ENCODE results near the gene CREB5.

CREB5 gene

DNA sequence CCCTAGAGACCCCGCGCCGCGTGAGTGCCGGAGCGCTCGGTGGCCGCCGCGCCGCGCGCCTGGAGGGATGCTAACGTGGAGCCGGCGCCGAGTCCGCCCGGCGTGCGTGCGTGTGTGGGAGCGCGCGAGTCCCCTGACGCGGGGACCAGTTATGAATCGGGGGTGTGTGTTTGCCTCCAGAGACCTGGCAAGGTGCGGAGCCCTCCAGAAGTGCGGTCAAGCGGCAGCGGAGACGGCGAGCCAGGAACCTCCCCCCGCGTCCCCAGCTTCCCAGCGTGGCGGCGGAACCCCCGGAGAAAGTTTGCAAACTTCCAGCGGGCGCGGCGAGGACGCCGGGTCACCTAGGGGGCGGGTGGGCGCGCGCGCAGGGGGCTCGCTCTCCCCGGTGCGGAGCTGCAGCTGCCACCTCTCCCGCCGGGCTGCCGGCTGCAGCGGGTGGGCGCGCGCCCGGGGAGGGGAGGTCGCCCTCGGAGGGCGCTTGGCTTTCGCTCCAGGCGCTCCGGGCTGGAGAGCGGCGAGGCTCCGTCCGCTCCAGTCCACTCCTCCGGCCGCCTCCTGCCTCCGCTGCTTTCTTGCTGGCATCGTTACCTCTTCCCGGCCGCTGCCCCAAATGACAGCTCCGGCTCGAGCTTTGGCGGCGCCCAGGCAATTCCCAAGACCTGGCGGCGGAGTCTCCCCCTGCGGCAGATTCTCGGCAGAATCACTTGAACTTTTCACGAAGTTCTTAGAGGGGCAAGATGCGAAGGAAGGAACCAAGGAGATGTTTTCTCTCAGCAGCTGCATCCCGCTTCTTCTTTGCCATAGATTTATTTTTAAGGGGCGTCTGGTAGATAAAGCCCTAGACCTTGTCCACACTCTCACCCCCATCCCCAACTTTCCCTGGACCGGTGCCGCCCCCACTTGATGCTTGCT lies 2.3 kb upstream of the CREB5 start:
- H3K9me3 ChIP-seq (ENCODE audit: low read length), result no peaks in the 10 kb centered on the region
- H3K4me3 ChIP-seq (ENCODE audit: low read length), result peak overlapping the region; percentile 68
- no peaks in the 10 kb centered on the region for H3K36me3 ChIP-seq (ENCODE audit: insufficient read depth, low read length)
- H3K27me3 ChIP-seq (ENCODE audit: insufficient read depth, low read length), result no peaks in the 10 kb centered on the region
- peak overlapping the region; percentile 37 for H2AFZ ChIP-seq (ENCODE audit: low read depth, low read length)
- peaks cover 32% of the 10 kb centered on the region for H3K4me1 ChIP-seq (ENCODE audit: insufficient read depth, low read length)

- Histone ChIP-seq H2AFZ (ENCODE audit: low read depth, low read length) (peak overlapping the region; percentile 37), H3K4me1 (ENCODE audit: insufficient read depth, low read length) (peaks cover 32% of the 10 kb centered on the region), H3K9me3 (ENCODE audit: low read length) (no peaks in the 10 kb centered on the region), H3K27me3 (ENCODE audit: insufficient read depth, low read length) (no peaks in the 10 kb centered on the region), H3K4me3 (ENCODE audit: low read length) (peak overlapping the region; percentile 68), H3K36me3 (ENCODE audit: insufficient read depth, low read length) (no peaks in the 10 kb centered on the region)
Observed at GRCh38 chr7:28410628-28411531, 1.4 kb upstream of the CREB5 start.

- no peaks in the 10 kb centered on the region for H3K36me3 ChIP-seq (ENCODE audit: insufficient read depth, low read length)
- H3K4me3 ChIP-seq (ENCODE audit: low read length), result peak overlapping the region; percentile 68
- H3K4me1 ChIP-seq (ENCODE audit: insufficient read depth, low read length), result peaks cover 39% of the 10 kb centered on the region
- H2AFZ ChIP-seq (ENCODE audit: low read depth, low read length), result no peak overlapping the region
- no peaks in the 10 kb centered on the region for H3K27me3 ChIP-seq (ENCODE audit: insufficient read depth, low read length)
- H3K9me3 ChIP-seq (ENCODE audit: low read length), result no peaks in the 10 kb centered on the region
Observed at GRCh38 chr7:28413011-28413410, 693 bp downstream of the CREB5 start.

DNA sequence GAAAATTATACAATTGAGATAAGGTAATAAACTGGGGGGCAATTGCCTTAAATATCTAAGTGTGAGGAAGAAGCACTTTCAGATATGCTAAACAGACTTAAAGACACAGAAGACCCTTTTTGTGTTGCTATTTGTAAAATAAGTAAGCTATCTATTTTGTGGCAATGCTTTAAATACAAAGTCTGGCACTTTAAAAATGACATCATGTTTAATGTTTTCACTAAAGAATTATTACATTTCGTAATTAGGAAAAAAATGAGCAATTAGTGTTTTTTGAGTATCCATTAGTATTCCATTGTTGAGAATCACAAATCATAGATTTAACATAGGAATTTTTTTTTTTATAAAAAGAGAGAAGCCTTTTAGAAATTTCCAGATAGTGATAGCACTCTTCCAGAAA lies 2.1 kb downstream of the CREB5 start:
- H3K27me3 ChIP-seq (ENCODE audit: insufficient read depth, low read length), result no peaks in the 10 kb centered on the region

DNA sequence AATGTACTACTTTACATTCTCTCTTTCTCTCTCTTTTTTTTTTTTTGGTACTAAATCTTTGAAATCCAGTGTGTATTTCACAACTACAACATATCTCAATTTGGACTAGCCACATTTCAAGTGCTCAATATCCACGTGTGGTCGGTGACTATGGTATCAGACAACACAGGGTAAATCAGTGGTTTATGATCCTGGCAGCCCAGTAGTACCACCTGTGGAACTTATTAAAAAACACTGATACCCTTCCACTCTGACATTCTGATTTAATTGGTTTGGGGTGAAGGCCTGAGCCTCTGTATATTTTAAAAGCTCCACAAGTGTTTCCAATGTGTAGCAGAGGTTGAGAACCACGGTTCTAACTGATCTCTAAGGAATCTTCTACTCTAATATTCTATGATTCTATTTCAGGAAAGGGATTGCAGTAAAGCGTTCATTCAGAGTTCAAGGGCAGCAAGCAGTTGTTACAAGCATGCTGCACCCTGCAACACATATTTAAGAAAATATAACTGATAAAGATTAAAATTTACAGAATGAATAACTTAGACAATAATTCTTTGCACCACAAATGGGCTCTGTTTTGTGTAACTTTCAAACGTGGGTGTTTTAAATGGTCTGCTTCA lies 5.1 kb downstream of the CREB5 start:
- H3K9me3 ChIP-seq (ENCODE audit: low read length), result no peaks in the 10 kb centered on the region
- H3K36me3 ChIP-seq (ENCODE audit: insufficient read depth, low read length), result no peaks in the 10 kb centered on the region
- no peak overlapping the region for H2AFZ ChIP-seq (ENCODE audit: low read depth, low read length)
- H3K4me1 ChIP-seq (ENCODE audit: insufficient read depth, low read length), result peaks cover 21% of the 10 kb centered on the region
- no peak overlapping the region for H3K4me3 ChIP-seq (ENCODE audit: low read length)
- no peaks in the 10 kb centered on the region for H3K27me3 ChIP-seq (ENCODE audit: insufficient read depth, low read length)

More for the DNA sequence above, 2.1 kb downstream of the CREB5 start:
- Histone ChIP-seq H3K36me3 (ENCODE audit: insufficient read depth, low read length) (no peaks in the 10 kb centered on the region), H2AFZ (ENCODE audit: low read depth, low read length) (no peak overlapping the region), H3K9me3 (ENCODE audit: low read length) (no peaks in the 10 kb centered on the region), H3K4me1 (ENCODE audit: insufficient read depth, low read length) (peaks cover 37% of the 10 kb centered on the region), H3K4me3 (ENCODE audit: low read length) (no peak overlapping the region)

- H3K9me3 ChIP-seq (ENCODE audit: low read length), result no peaks in the 10 kb centered on the region
- no peaks in the 10 kb centered on the region for H3K27me3 ChIP-seq (ENCODE audit: insufficient read depth, low read length)
- no peak overlapping the region for H2AFZ ChIP-seq (ENCODE audit: low read depth, low read length)
- H3K4me3 ChIP-seq (ENCODE audit: low read length), result no peak overlapping the region
- peaks cover 14% of the 10 kb centered on the region for H3K4me1 ChIP-seq (ENCODE audit: insufficient read depth, low read length)
- H3K36me3 ChIP-seq (ENCODE audit: insufficient read depth, low read length), result no peaks in the 10 kb centered on the region
Observed at GRCh38 chr7:28418311-28418710, 6.0 kb downstream of the CREB5 start.

DNA sequence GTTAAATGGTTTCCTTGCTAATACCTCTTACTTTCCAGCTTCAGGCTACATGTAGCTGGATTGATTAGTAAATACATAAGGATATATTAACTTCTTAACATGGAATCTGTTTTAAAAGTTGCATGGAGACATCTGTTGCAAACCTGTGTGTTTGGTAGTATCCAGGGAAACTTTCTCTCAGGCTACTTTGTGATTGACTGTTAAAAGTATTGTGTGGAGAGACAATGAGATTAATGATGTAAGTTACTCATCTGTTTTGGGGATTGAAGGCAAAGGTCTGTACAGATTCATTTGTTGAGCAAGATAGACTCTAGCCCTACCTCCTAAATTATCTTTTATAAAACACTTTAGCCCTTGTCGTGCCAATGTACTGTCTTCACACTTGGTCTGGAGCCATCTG lies 6.6 kb downstream of the CREB5 start:
- Histone ChIP-seq H2AFZ (ENCODE audit: low read depth, low read length) (no peak overlapping the region), H3K4me3 (ENCODE audit: low read length) (no peak overlapping the region), H3K4me1 (ENCODE audit: insufficient read depth, low read length) (peaks cover 14% of the 10 kb centered on the region), H3K27me3 (ENCODE audit: insufficient read depth, low read length) (no peaks in the 10 kb centered on the region), H3K9me3 (ENCODE audit: low read length) (no peaks in the 10 kb centered on the region), H3K36me3 (ENCODE audit: insufficient read depth, low read length) (no peaks in the 10 kb centered on the region)

DNA sequence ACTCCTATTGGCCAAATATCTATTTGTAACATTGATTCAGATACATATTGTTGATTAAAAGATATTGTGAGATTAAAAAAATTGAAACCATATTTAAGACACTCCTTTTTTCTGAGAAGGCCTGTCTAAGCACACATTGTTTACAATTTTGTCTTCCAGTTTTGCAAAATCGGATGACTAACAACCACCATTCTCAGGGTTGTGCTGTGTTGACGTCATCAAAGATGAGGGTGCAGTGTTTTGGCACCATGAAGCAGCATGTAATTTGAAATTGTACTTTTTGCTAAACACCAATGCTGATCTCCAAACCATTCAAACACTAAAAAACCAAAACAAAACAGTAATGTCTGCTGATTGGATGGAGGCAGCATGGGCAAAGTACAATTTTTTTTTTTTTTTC lies 7.4 kb downstream of the CREB5 start:
- Histone ChIP-seq H2AFZ (ENCODE audit: low read depth, low read length) (no peak overlapping the region), H3K27me3 (ENCODE audit: insufficient read depth, low read length) (no peaks in the 10 kb centered on the region), H3K36me3 (ENCODE audit: insufficient read depth, low read length) (no peaks in the 10 kb centered on the region), H3K4me3 (ENCODE audit: low read length) (no peak overlapping the region), H3K4me1 (ENCODE audit: insufficient read depth, low read length) (peaks cover 14% of the 10 kb centered on the region), H3K9me3 (ENCODE audit: low read length) (no peaks in the 10 kb centered on the region)

DNA sequence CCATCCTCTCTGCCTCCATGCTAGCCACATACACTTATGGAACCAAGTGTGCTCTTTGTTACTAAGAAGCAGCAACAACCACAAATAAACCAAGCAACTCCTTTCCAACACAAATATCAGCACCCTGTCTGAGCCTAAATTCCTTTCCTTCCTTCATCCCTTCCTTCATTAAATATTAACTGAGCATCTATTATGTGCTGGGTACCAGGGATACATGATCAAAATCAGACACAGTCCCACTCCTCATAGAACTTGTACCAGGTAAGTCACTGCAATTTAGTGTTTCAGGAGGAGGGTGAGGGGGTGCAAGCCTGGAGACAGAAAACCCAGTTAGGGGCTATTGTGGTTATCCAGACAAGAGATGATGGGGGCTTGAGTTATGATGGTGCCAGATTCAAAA lies 10.8 kb downstream of the CREB5 start:
- peaks cover 4% of the 10 kb centered on the region for H3K4me1 ChIP-seq (ENCODE audit: insufficient read depth, low read length)
- H3K4me3 ChIP-seq (ENCODE audit: low read length), result no peak overlapping the region
- H2AFZ ChIP-seq (ENCODE audit: low read depth, low read length), result no peak overlapping the region
- no peaks in the 10 kb centered on the region for H3K9me3 ChIP-seq (ENCODE audit: low read length)
- H3K27me3 ChIP-seq (ENCODE audit: insufficient read depth, low read length), result no peaks in the 10 kb centered on the region
- no peaks in the 10 kb centered on the region for H3K36me3 ChIP-seq (ENCODE audit: insufficient read depth, low read length)

- no peaks in the 10 kb centered on the region for H3K27me3 ChIP-seq (ENCODE audit: insufficient read depth, low read length)
- H3K4me1 ChIP-seq (ENCODE audit: insufficient read depth, low read length), result peaks cover 3% of the 10 kb centered on the region
- H3K4me3 ChIP-seq (ENCODE audit: low read length), result no peak overlapping the region
- H3K36me3 ChIP-seq (ENCODE audit: insufficient read depth, low read length), result no peaks in the 10 kb centered on the region
- H3K9me3 ChIP-seq (ENCODE audit: low read length), result no peaks in the 10 kb centered on the region
- no peak overlapping the region for H2AFZ ChIP-seq (ENCODE audit: low read depth, low read length)
Observed at GRCh38 chr7:28423918-28424514, 11.7 kb downstream of the CREB5 start.

DNA sequence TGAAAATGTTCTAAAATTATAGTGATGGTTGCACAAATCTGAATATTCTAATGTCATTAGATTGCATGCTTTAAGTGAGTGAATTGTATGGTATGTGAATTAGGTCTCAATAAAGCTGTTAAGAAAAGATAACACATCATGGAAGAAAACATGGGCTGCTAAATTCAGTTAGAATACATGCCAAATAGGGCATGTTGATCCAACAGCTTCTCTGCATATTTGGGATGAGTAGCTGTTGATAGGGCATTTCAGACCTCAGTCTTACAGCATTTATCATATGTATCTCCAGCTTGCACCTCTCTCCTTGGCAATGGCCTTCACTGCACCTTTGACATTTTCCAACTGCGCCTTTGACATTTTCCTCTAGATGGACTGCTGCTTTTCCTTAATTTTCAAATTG lies 13.2 kb downstream of the CREB5 start:
- Histone ChIP-seq H2AFZ (ENCODE audit: low read depth, low read length) (no peak overlapping the region), H3K4me1 (ENCODE audit: insufficient read depth, low read length) (peaks cover 9% of the 10 kb centered on the region), H3K36me3 (ENCODE audit: insufficient read depth, low read length) (no peaks in the 10 kb centered on the region), H3K9me3 (ENCODE audit: low read length) (no peaks in the 10 kb centered on the region), H3K27me3 (ENCODE audit: insufficient read depth, low read length) (no peaks in the 10 kb centered on the region), H3K4me3 (ENCODE audit: low read length) (no peak overlapping the region)

DNA sequence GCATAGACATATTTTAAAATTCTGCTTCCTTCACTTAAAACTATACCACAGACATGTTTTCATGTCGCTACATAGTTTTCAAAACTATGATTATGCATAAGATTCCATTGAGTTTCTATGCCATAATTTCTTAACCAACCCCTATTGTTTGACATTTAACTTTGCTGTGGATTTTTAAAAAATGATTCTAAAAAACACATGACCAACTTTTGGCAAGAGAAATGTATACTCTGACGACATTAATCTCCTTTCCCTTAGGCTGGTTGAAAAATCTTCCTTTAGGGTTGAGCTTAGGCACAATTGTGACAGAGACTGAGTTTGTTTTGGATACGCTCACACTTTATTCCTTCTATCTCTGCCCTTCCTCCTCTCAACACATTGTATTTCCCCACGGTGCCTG lies 14.9 kb downstream of the CREB5 start:
- Histone ChIP-seq H3K4me1 (ENCODE audit: insufficient read depth, low read length) (peaks cover 9% of the 10 kb centered on the region), H3K27me3 (ENCODE audit: insufficient read depth, low read length) (no peaks in the 10 kb centered on the region), H3K9me3 (ENCODE audit: low read length) (no peaks in the 10 kb centered on the region), H2AFZ (ENCODE audit: low read depth, low read length) (no peak overlapping the region), H3K36me3 (ENCODE audit: insufficient read depth, low read length) (no peaks in the 10 kb centered on the region), H3K4me3 (ENCODE audit: low read length) (no peak overlapping the region)
